Naive thymus-derived CD4-positive, alpha-beta T cell (primary cell): Measurements from ENCODE around the gene DUSP22. TPM values are rescaled to one million over a fixed set of nuclear protein-coding genes. Genes with fewer than 3 reads are reported as not detected.

ENCODE experiments used
- ATAC-seq: fragments of 150-1000 bp; cut with Tn5 transposase; 2 replicates; pipeline ENCODE4 v1.10.0; 2021; ENCODE audit warnings: mild to moderate bottlenecking, moderate library complexity
- CTCF ChIA-PET: fragments of 350-600 bp; sonication (Branson Sonifier 250); formaldehyde crosslinking; loops from one replicate; lab custom pipeline; 2021; ENCODE audit warnings: antibody characterized with exemption; lab: Charles Lee
- POLR2A ChIA-PET: fragments of 350-600 bp; sonication (Branson Sonifier 250); formaldehyde crosslinking; loops from one replicate; lab custom pipeline; 2021; ENCODE audit warnings: antibody characterized with exemption, inconsistent platforms; lab: Charles Lee
- DNase-seq, 9 donors: peaks; one replicate each; pipeline versions ENCODE4 v3.0.0 to v3.0.0-alpha.2; 2020 to 2022; ENCODE audit warnings: mixed read lengths in 1 of 9
- H3K27ac ChIP-seq: one replicate; pipeline ENCODE4 v1.7.0; 2013; ENCODE audit warnings: mild to moderate bottlenecking, low read depth, low read length, moderate library complexity
- H3K27me3 ChIP-seq, 2 donors: one replicate each; pipeline ENCODE4 v1.7.0; 2013; ENCODE audit warnings: low read length in 2 of 2, mild to moderate bottlenecking in 2 of 2, moderate library complexity in 2 of 2; ENCODE audit not compliant: control insufficient read depth in 2 of 2, insufficient read depth in 2 of 2
- H3K36me3 ChIP-seq, 3 experiments: 1 replicate in 2 of 3; 2 replicates in 1 of 3; pipeline ENCODE4 v1.7.0; 2013; ENCODE audit warnings: low read length in 3 of 3, mild to moderate bottlenecking in 3 of 3, moderate library complexity in 1 of 3; ENCODE audit not compliant: insufficient read depth in 3 of 3, control insufficient read depth in 2 of 3
- H3K4me1 ChIP-seq, 2 donors: one replicate each; pipeline ENCODE4 v1.7.0; 2013; ENCODE audit warnings: low read length in 2 of 2, mild to moderate bottlenecking in 2 of 2, moderate library complexity in 1 of 2; ENCODE audit not compliant: control insufficient read depth in 2 of 2, insufficient read depth in 2 of 2
- H3K4me3 ChIP-seq: 2 replicates; pipeline ENCODE4 v1.7.0; 2013; ENCODE audit warnings: mild to moderate bottlenecking, low read length
- H3K9me3 ChIP-seq, 3 experiments: 1 replicate in 2 of 3; 2 replicates in 1 of 3; pipeline ENCODE4 v1.7.0; 2013; ENCODE audit warnings: low read length in 3 of 3; ENCODE audit not compliant: control insufficient read depth in 2 of 3
- H3K27ac Mint-ChIP-seq, 9 donors: one replicate each; pipeline ENCODE4 v1.8.0; 2020 to 2022; ENCODE audit warnings: mixed read lengths in 9 of 9, mild to moderate bottlenecking in 8 of 9, moderate library complexity in 5 of 9, inconsistent platforms in 2 of 9
- H3K27me3 Mint-ChIP-seq, 5 donors: one replicate each; pipeline ENCODE4 v1.8.0; 2021 to 2022; ENCODE audit warnings: mixed read lengths in 5 of 5, mild to moderate bottlenecking in 1 of 5
- H3K36me3 Mint-ChIP-seq, 5 donors: one replicate each; pipeline ENCODE4 v1.8.0; 2020 to 2022; ENCODE audit warnings: mixed read lengths in 5 of 5, mild to moderate bottlenecking in 3 of 5, inconsistent platforms in 1 of 5
- H3K4me1 Mint-ChIP-seq, 7 donors: one replicate each; pipeline ENCODE4 v1.8.0; 2020 to 2022; ENCODE audit warnings: mixed read lengths in 7 of 7, mild to moderate bottlenecking in 3 of 7, inconsistent platforms in 1 of 7
- H3K4me3 Mint-ChIP-seq, 10 donors: one replicate each; pipeline ENCODE4 v1.8.0; 2020 to 2022; ENCODE audit warnings: mild to moderate bottlenecking in 10 of 10, mixed read lengths in 10 of 10, moderate library complexity in 6 of 10, inconsistent platforms in 2 of 10
- H3K9me3 Mint-ChIP-seq, 11 donors: one replicate each; pipeline ENCODE4 v1.8.0; 2020 to 2022; ENCODE audit warnings: mixed read lengths in 11 of 11, mild to moderate bottlenecking in 4 of 11, inconsistent platforms in 1 of 11, moderate library complexity in 1 of 11
- intact Hi-C, 2 donors: fragments of 100-400 bp; cut with micrococcal nuclease; formaldehyde crosslinking; loops; one replicate each; pipeline ENCODE4 v1.15.1; 2023
- polyA plus RNA-seq, 2 donors: library from polyadenylated mRNA; unstranded; fragments of 300-500 nt; fragmentation: Illumina TruSeq; gene quantifications; one replicate each; pipeline ENCODE4 v1.2.3, GENCODE V29; 2021
- total RNA-seq, 6 experiments: library from RNA in 5 of 6; stranded (reverse) in 5 of 6; gene quantifications; 1 replicate in 5 of 6; 2 replicates in 1 of 6; pipeline ENCODE4 v1.2.3 and lab custom pipeline; 2021 to 2026

DUSP22 gene
- total and polyA plus RNA-seq, 7 experiments from 2014 or later = 24.8 to 57.2 (median 36.6) TPM

- DNase-seq (no peak), ATAC-seq (no peak)
- H3K36me3 ChIP-seq = peaks cover 0 to 3% (median 0%) of the 10 kb centered on the region in 3 experiments
- no peaks in the 10 kb centered on the region for H3K27me3 ChIP-seq
- no peak overlapping the region for H3K4me3 ChIP-seq
- Mint-ChIP-seq H3K27me3 (no peaks in the 10 kb centered on the region), H3K27ac (no peak overlapping the region), H3K36me3 (peaks cover 5 to 32% (median 10%) of the 10 kb centered on the region in 5 donors), H3K4me1 (peaks cover 23 to 41% (median 31%) of the 10 kb centered on the region in 7 donors), H3K9me3 (peaks cover 0 to 6% (median 0%) of the 10 kb centered on the region in 11 donors), H3K4me3 (no peak overlapping the region)
- no peaks in the 10 kb centered on the region for H3K9me3 ChIP-seq
- intact Hi-C loops = no loop called here
- H3K4me1 ChIP-seq = peaks cover 15 to 21% of the 10 kb centered on the region in 2 donors
- no peak overlapping the region for H3K27ac ChIP-seq
- POLR2A ChIA-PET = no interaction called here
- CTCF ChIA-PET = no interaction called here
These were observed 50.5 kb downstream of the DUSP22 start for GRCh38 chr6:342832-343179.

GRCh38 chr6:343226-343935 lies 51.1 kb downstream of the DUSP22 start:
- ATAC-seq (no peak), DNase-seq (no peak)
- H3K27me3 Mint-ChIP-seq = no peaks in the 10 kb centered on the region
- H3K27ac Mint-ChIP-seq = peak overlapping the region in 1 of 9 donors; percentile 8
- intact Hi-C loops = no loop called here
- peaks cover 18 to 35% (median 25%) of the 10 kb centered on the region in 7 donors for H3K4me1 Mint-ChIP-seq
- ChIA-PET POLR2A (no interaction called here), CTCF (no interaction called here)
- Histone ChIP-seq H3K27me3 (no peaks in the 10 kb centered on the region), H3K27ac (no peak overlapping the region), H3K9me3 (no peaks in the 10 kb centered on the region), H3K36me3 (peaks cover 0 to 3% (median 3%) of the 10 kb centered on the region in 3 experiments), H3K4me1 (peaks cover 13 to 21% of the 10 kb centered on the region in 2 donors), H3K4me3 (no peak overlapping the region)
- H3K9me3 Mint-ChIP-seq = peaks cover 0 to 6% (median 0%) of the 10 kb centered on the region in 11 donors
- peaks cover 5 to 38% (median 15%) of the 10 kb centered on the region in 5 donors for H3K36me3 Mint-ChIP-seq
- H3K4me3 Mint-ChIP-seq = no peak overlapping the region

GRCh38 chr6:343960-344815 lies 51.9 kb downstream of the DUSP22 start:
- no peak for ATAC-seq
- ChIA-PET CTCF (interaction anchor here (0.8 kb wide), 2 partner anchors 31 to 249 kb away, joined by 3 to 4 read pairs; no protein-coding TSS in a partner anchor), POLR2A (interaction anchor here (0.6 kb wide), 1 partner anchor 121 kb away, joined by 3 read pairs; no protein-coding TSS in a partner anchor)
- intact Hi-C loops = no loop called here
- Histone ChIP-seq H3K36me3 (peaks cover 0 to 11% (median 3%) of the 10 kb centered on the region in 3 experiments), H3K9me3 (no peaks in the 10 kb centered on the region), H3K27me3 (no peaks in the 10 kb centered on the region), H3K4me3 (no peak overlapping the region), H3K4me1 (peaks cover 5 to 13% of the 10 kb centered on the region in 2 donors), H3K27ac (no peak overlapping the region)
- peaks cover 12 to 27% (median 18%) of the 10 kb centered on the region in 7 donors for H3K4me1 Mint-ChIP-seq
- no peak overlapping the region for H3K27ac Mint-ChIP-seq
- no peaks in the 10 kb centered on the region for H3K27me3 Mint-ChIP-seq
- peaks cover 9 to 46% (median 21%) of the 10 kb centered on the region in 5 donors for H3K36me3 Mint-ChIP-seq
- no peak for DNase-seq
- H3K4me3 Mint-ChIP-seq = no peak overlapping the region
- peaks cover 0 to 6% (median 0%) of the 10 kb centered on the region in 11 donors for H3K9me3 Mint-ChIP-seq

- Histone ChIP-seq H3K27ac (no peak overlapping the region), H3K4me1 (peaks cover 3 to 7% of the 10 kb centered on the region in 2 donors), H3K27me3 (no peaks in the 10 kb centered on the region), H3K36me3 (peaks cover 0 to 18% (median 3%) of the 10 kb centered on the region in 3 experiments), H3K4me3 (no peak overlapping the region), H3K9me3 (no peaks in the 10 kb centered on the region)
- POLR2A ChIA-PET = interaction anchor here (0.6 kb wide), 1 partner anchor 122 kb away, joined by 3 read pairs; no protein-coding TSS in a partner anchor
- Mint-ChIP-seq H3K27me3 (no peaks in the 10 kb centered on the region), H3K4me1 (peaks cover 6 to 20% (median 12%) of the 10 kb centered on the region in 7 donors), H3K36me3 (peaks cover 9 to 50% (median 23%) of the 10 kb centered on the region in 5 donors), H3K27ac (no peak overlapping the region), H3K4me3 (no peak overlapping the region), H3K9me3 (peaks cover 0 to 6% (median 0%) of the 10 kb centered on the region in 11 donors)
- intact Hi-C loops = no loop called here
- ATAC-seq (no peak), DNase-seq (no peak)
- CTCF ChIA-PET = interaction anchor here (0.8 kb wide), 1 partner anchor 32 kb away, joined by 3 read pairs; no protein-coding TSS in a partner anchor
These were observed 52.6 kb downstream of the DUSP22 start for GRCh38 chr6:344816-345340.

- intact Hi-C loops = no loop called here
- H3K4me3 ChIP-seq = no peak overlapping the region
- Mint-ChIP-seq H3K27me3 (no peaks in the 10 kb centered on the region), H3K4me1 (peaks cover 0 to 12% (median 5%) of the 10 kb centered on the region in 7 donors), H3K27ac (no peak overlapping the region), H3K4me3 (no peak overlapping the region), H3K36me3 (peaks cover 6 to 60% (median 23%) of the 10 kb centered on the region in 5 donors), H3K9me3 (peaks cover 0 to 6% (median 0%) of the 10 kb centered on the region in 11 donors)
- DNase-seq (no peak), ATAC-seq (no peak)
- ChIA-PET POLR2A (no interaction called here), CTCF (no interaction called here)
- H3K4me1 ChIP-seq = peaks cover 0 to under 1% of the 10 kb centered on the region in 2 donors
- peaks cover 0 to 23% (median 3%) of the 10 kb centered on the region in 3 experiments for H3K36me3 ChIP-seq
- no peaks in the 10 kb centered on the region for H3K9me3 ChIP-seq
- H3K27ac ChIP-seq = no peak overlapping the region
- H3K27me3 ChIP-seq = no peaks in the 10 kb centered on the region
These were observed 53.6 kb downstream of the DUSP22 start for GRCh38 chr6:345747-346385.
